GM19468 (cell line): ENCODE data around the gene JOSD2.

Experiments used
- ATAC-seq: cut with Tn5 transposase; IDR thresholded peaks from one replicate; pipeline ENCODE4 v1.9.1; 2021; ENCODE audit warnings: mild to moderate bottlenecking, moderate library complexity, moderate number of reproducible peaks; ENCODE audit not compliant: unreplicated experiment; ENCODE audit errors: extremely low read depth

JOSD2 gene

DNA sequence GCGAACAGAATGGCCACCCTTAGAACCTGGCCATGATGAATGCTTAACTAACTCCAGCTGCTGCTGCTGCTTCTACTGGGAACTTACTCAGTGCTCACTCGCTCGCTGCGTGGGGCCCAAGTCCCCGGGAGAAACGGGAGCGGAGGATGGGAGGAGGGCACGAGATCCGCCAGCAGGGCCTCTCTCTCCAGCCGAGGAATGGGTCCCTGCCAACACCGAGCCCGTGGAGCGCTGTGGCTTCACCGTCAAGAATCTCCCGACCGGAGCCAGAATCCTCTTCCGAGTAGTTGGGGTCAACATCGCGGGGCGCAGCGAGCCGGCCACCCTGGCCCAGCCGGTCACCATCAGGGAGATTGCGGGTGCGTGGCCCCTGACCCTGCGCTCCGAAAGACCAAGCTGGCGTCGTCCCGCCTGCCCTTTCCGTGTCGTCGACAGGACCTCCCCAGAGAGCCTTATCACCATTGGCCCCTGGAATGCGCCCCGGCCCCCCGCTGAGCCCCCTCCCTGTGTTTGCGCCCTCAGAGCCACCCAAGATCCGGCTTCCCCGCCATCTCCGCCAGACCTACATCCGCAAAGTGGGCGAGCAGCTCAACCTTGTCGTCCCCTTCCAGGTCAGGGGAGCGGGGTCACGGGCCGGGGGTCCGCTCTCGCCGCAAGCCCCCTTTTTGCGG is 52.5 kb downstream of the JOSD2 start:
- ATAC-seq: no peak

DNA sequence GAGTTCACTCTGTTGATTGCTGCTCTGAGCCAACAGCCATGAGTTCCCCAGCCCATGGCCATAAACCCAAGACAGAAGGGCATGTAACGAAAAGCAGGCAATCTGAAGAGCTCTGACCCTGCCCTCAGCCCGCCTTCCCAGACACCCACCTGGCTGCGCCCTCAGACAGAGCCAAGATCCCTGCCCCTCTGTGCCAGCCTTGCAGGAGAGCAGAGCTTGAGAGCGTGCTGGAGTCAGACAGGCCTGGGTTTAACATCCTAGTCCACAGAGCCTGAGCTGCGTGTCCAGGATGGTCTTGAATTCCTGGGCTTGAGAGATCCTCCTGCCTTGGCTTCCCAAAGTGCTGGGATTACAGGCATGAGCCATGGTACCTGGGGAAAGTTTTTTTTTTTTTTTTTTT is 53.7 kb downstream of the JOSD2 start:
- no peak for ATAC-seq
